Astrocyte (in vitro differentiated cells and primary cell): ENCODE data around the gene ERBB2. TPM values are rescaled to one million over a fixed set of nuclear protein-coding genes. Genes with fewer than 3 reads are reported as not detected.

Experiments used
- DNase-seq: peaks from one replicate; pipeline ENCODE4 v3.0.0-alpha.2; 2010; ENCODE audit warnings: low read depth
- FAIRE-seq: peaks from 2 replicates; lab custom pipeline; 2011; peaks lifted over from hg19 to GRCh38; lab: Jason Lieb, UNC
- H2AFZ ChIP-seq: 2 replicates; pipeline ENCODE4 v1.6.0; 2012; ENCODE audit warnings: low read depth, low read length, inconsistent platforms
- H3K27ac ChIP-seq: 2 replicates; pipeline ENCODE4 v1.5.1; 2011; ENCODE audit warnings: low read depth, low read length, inconsistent platforms
- H3K27me3 ChIP-seq: 2 replicates; pipeline ENCODE4 v1.6.0; 2011; ENCODE audit warnings: low read length, inconsistent platforms; ENCODE audit not compliant: insufficient read depth
- H3K36me3 ChIP-seq: 2 replicates; pipeline ENCODE4 v1.5.1; 2011; ENCODE audit warnings: low read length, inconsistent platforms; ENCODE audit not compliant: insufficient read depth
- H3K4me1 ChIP-seq: 2 replicates; pipeline ENCODE4 v1.5.1; 2011; ENCODE audit warnings: low read length, inconsistent platforms; ENCODE audit not compliant: insufficient read depth
- H3K4me2 ChIP-seq: 2 replicates; pipeline ENCODE4 v1.6.0; 2012; ENCODE audit warnings: low read length, inconsistent platforms
- H3K4me3 ChIP-seq: 2 replicates; pipeline ENCODE4 v1.5.1; 2011; ENCODE audit warnings: low read depth, mild to moderate bottlenecking, low read length, inconsistent platforms; ENCODE audit not compliant: insufficient read depth
- H3K79me2 ChIP-seq: 2 replicates; pipeline ENCODE4 v1.6.0; 2012; ENCODE audit warnings: mild to moderate bottlenecking, low read length, inconsistent platforms; ENCODE audit not compliant: insufficient read depth
- H3K9ac ChIP-seq: 2 replicates; pipeline ENCODE4 v1.6.0; 2012; ENCODE audit warnings: mild to moderate bottlenecking, low read length, inconsistent platforms
- H3K9me3 ChIP-seq: 2 replicates; pipeline ENCODE4 v1.5.1; 2012; ENCODE audit warnings: low read depth, mild to moderate bottlenecking, low read length, inconsistent platforms; ENCODE audit not compliant: insufficient read depth
- H4K20me1 ChIP-seq: 2 replicates; pipeline ENCODE4 v1.6.0; 2012; ENCODE audit warnings: low read length, inconsistent platforms; ENCODE audit not compliant: insufficient read depth
- H3K27ac Mint-ChIP-seq: one replicate; pipeline ENCODE4 v1.8.0; 2021; ENCODE audit warnings: mild to moderate bottlenecking, mixed read lengths; ENCODE audit not compliant: unreplicated experiment
- H3K27me3 Mint-ChIP-seq: one replicate; pipeline ENCODE4 v1.8.0; 2021; ENCODE audit warnings: low read depth, mixed read lengths; ENCODE audit not compliant: unreplicated experiment
- H3K36me3 Mint-ChIP-seq: one replicate; pipeline ENCODE4 v1.8.0; 2021; ENCODE audit warnings: low read depth, mixed read lengths; ENCODE audit not compliant: unreplicated experiment
- H3K4me1 Mint-ChIP-seq: one replicate; pipeline ENCODE4 v1.8.0; 2021; ENCODE audit warnings: low read depth, mixed read lengths; ENCODE audit not compliant: unreplicated experiment
- H3K4me3 Mint-ChIP-seq: one replicate; pipeline ENCODE4 v1.8.0; 2021; ENCODE audit warnings: mild to moderate bottlenecking, moderate library complexity, mixed read lengths; ENCODE audit not compliant: unreplicated experiment
- H3K9me3 Mint-ChIP-seq: one replicate; pipeline ENCODE4 v1.8.0; 2021; ENCODE audit warnings: mild to moderate bottlenecking, mixed read lengths; ENCODE audit not compliant: unreplicated experiment
- CTCF ChIP-seq: IDR thresholded peaks from 2 replicates; pipeline ENCODE4 v1.5.1; 2011; ENCODE audit warnings: low read depth, mild to moderate bottlenecking, inconsistent platforms, low read length, moderate library complexity; ENCODE audit not compliant: insufficient read depth
- EZH2 ChIP-seq: IDR thresholded peaks from 2 replicates; pipeline ENCODE4 v1.6.1; 2012; ENCODE audit warnings: mild to moderate bottlenecking, low read length, inconsistent platforms; ENCODE audit not compliant: insufficient read depth
- total RNA-seq: library from RNA; stranded (reverse); gene quantifications from 2 replicates; pipeline ENCODE4 v1.2.1, GENCODE V29; 2021

Gene ERBB2
- total RNA-seq, 1 donor from 2014 or later = 64.0 TPM

DNA sequence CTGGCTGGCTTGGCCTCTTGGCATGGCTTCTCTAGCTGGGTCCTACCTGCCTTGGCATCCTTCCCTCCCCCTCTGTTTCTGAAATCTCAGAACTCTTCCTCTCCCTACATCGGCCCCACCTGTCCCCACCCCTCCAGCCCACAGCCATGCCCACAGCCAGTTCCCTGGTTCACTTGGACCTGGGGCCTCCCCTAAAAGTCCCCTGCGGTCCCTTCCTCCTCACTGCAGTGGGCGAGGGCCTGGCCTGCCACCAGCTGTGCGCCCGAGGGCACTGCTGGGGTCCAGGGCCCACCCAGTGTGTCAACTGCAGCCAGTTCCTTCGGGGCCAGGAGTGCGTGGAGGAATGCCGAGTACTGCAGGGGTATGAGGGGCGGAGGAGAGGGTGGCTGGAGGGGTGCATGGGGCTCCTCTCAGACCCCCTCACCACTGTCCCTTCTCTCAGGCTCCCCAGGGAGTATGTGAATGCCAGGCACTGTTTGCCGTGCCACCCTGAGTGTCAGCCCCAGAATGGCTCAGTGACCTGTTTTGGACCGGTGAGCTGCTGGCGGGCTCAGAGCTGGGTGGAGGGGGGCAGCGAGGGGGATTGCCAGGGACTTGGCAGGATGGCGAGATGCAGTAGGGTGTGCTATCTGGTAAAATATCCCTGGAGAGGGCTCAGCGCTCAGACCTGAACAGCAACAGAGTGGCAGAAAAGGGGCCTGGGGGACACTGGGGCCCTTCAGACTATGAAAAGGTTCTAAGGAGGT is 16.4 kb downstream of the ERBB2 start:
- Histone ChIP-seq H3K4me3 (no peak overlapping the region), H3K79me2 (no peaks in the 10 kb centered on the region), H3K36me3 (peaks cover 14% of the 10 kb centered on the region), H4K20me1 (no peaks in the 10 kb centered on the region), H2AFZ (no peak overlapping the region), H3K9me3 (no peaks in the 10 kb centered on the region), H3K4me1 (no peaks in the 10 kb centered on the region), H3K4me2 (no peak overlapping the region), H3K27ac (no peak overlapping the region), H3K27me3 (no peaks in the 10 kb centered on the region), H3K9ac (no peak overlapping the region)
- Mint-ChIP-seq H3K4me3 (no peak overlapping the region), H3K9me3 (no peaks in the 10 kb centered on the region), H3K27ac (no peak overlapping the region), H3K4me1 (no peaks in the 10 kb centered on the region), H3K36me3 (peaks cover 11% of the 10 kb centered on the region), H3K27me3 (no peaks in the 10 kb centered on the region)
- no peak for FAIRE-seq
- TF ChIP-seq CTCF (no peak), EZH2 (no peak)
- DNase-seq = no peak

DNA sequence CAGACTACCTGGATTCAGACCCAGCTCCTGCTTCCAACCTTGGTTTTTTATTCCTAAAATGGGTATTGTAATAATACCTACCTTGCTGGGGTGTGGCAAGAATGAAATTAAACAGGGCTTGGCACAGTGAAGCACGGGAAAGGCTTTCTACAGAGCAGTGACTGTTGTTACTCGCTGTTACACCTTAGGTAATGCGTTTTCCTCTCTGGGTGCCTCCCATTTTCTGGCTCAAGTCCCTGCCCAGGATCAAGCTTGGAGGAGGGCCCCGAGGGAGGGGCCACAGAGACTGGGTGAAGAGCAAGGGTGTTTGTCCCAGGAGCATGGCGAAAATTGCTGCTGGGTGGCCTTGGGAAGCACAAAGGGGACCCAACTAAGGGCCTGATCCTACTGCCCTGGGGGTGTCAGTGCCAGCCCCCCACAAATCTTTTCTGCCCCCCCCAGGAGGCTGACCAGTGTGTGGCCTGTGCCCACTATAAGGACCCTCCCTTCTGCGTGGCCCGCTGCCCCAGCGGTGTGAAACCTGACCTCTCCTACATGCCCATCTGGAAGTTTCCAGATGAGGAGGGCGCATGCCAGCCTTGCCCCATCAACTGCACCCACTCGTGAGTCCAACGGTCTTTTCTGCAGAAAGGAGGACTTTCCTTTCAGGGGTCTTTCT is 17.1 kb downstream of the ERBB2 start:
- DNase-seq (no peak), FAIRE-seq (no peak)
- Mint-ChIP-seq H3K27ac (no peak overlapping the region), H3K4me3 (no peak overlapping the region), H3K36me3 (peaks cover 13% of the 10 kb centered on the region), H3K4me1 (no peaks in the 10 kb centered on the region), H3K9me3 (no peaks in the 10 kb centered on the region), H3K27me3 (no peaks in the 10 kb centered on the region)
- H3K4me2 ChIP-seq = no peak overlapping the region
- TF ChIP-seq CTCF (no peak), EZH2 (no peak)
- H3K27me3 ChIP-seq = no peaks in the 10 kb centered on the region
- H2AFZ ChIP-seq = no peak overlapping the region
- no peaks in the 10 kb centered on the region for H4K20me1 ChIP-seq
- no peak overlapping the region for H3K4me3 ChIP-seq
- H3K4me1 ChIP-seq = no peaks in the 10 kb centered on the region
- no peak overlapping the region for H3K27ac ChIP-seq
- peaks cover 11% of the 10 kb centered on the region for H3K36me3 ChIP-seq
- no peaks in the 10 kb centered on the region for H3K79me2 ChIP-seq
- H3K9ac ChIP-seq = no peak overlapping the region
- no peaks in the 10 kb centered on the region for H3K9me3 ChIP-seq

- no peak overlapping the region for H3K4me2 ChIP-seq
- Mint-ChIP-seq H3K27me3 (no peaks in the 10 kb centered on the region), H3K4me3 (no peak overlapping the region), H3K27ac (no peak overlapping the region), H3K9me3 (no peaks in the 10 kb centered on the region), H3K36me3 (peaks cover 10% of the 10 kb centered on the region), H3K4me1 (no peaks in the 10 kb centered on the region)
- H3K9ac ChIP-seq = no peak overlapping the region
- no peak overlapping the region for H3K27ac ChIP-seq
- H3K36me3 ChIP-seq = peaks cover 9% of the 10 kb centered on the region
- H3K27me3 ChIP-seq = no peaks in the 10 kb centered on the region
- no peak for TF ChIP-seq EZH2
- TF ChIP-seq CTCF = no peak
- no peak overlapping the region for H2AFZ ChIP-seq
- no peaks in the 10 kb centered on the region for H3K4me1 ChIP-seq
- no peak overlapping the region for H3K4me3 ChIP-seq
- FAIRE-seq (no peak), DNase-seq (no peak)
- H3K9me3 ChIP-seq = no peaks in the 10 kb centered on the region
- no peaks in the 10 kb centered on the region for H3K79me2 ChIP-seq
- H4K20me1 ChIP-seq = no peaks in the 10 kb centered on the region
These were observed 17.8 kb downstream of the ERBB2 start for GRCh38 chr17:39717660-39718059.
